Embryonic facial prominence (tissue), 1 donor: ENCODE measurements around the gene KRT34.

Experiments
- DNase-seq: peaks from one replicate; pipeline ENCODE4 v3.0.0-alpha.2; 2016; ENCODE audit errors: extremely low spot score

KRT34 gene

DNA sequence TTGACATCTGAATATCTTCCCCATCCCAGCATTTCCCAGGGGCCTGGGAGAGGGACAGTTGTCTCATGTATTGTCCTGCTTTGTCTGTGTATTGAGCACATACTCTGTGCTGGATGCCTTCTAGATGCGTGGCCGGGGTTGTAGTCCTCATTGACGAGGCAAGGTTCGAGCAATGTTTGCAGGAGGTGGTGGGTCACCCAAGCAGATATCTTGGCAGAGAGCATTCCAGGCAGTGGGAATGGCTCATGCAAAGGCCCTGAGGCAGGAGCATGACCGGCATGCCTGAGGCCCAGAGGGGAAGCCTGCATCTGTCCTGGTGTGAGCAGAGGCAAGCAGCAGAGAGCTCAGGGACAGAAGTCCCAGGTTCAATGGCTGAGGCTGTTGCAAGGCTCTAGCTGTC lies 49.0 kb downstream of the KRT34 start:
- no peak for DNase-seq

DNA sequence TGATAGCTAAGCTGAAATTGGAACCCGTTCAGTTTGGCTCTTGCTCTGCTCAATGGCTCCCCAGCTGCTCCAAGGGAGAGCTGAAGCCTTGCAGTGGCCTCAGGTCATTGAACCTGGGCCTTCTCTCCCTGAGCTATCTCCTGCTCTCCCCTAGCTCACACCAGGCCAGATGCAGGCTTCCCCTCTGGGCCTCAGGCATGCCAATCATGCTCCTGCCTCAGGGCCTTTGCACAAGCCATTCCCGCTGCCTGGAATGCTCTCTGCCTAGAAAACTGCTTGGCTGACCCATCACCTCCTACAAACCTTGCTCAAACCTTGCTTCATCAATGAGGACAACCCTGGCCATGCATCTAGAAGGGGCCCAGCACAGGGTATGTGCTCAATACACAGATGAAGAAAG lies 49.9 kb downstream of the KRT34 start:
- DNase-seq: no peak

DNA sequence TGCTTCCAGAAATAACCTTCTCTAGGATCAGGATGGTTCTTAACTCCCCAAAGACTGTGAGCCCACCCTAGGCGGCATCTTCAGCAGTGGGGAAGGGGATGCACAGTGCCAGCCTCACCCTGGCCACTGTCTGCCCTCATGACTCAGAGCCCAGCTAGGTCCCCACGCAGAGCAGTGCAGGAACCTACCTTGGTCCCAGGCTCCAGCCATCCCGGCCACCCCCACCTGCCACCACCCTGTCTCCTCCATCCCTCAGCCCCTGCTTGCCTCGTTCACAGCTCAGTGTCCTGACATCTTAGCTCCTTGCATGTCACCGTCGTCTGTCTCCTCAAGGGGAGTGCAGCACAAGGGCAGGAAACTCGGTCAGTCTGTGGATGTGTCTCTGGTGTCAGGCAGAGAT lies 50.5 kb downstream of the KRT34 start:
- no peak for DNase-seq

DNA sequence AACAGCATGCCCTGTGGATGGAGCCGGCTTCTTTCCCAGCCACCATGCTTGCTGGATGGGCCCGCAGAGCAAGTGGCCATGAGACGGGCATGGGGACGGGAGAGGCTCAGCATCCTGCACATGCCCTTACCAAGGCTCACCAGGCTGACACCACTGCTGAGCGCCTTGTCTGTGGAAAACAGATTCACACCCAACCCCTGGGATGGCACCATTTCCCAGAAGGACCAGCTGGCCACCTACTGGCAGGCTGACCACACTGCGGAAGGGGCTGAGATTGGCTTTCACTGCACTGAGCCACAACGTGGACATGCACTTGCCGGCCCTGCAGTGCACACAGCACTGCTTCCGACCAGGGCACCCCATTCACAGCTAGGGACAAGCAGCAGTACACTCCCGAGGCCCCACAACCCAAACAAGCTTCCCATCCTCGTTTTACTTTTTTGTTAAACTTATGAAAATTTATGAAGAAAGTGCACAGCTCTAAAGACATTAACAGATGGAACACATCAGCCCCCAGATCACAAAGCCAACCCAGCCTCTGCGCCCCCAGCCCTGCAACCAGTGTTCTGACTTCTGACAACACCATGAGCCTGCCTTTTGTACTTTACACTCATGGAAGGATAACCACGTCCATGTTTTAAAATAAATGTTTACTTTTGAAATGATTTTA lies 52.7 kb downstream of the KRT34 start:
- no peak for DNase-seq

DNA sequence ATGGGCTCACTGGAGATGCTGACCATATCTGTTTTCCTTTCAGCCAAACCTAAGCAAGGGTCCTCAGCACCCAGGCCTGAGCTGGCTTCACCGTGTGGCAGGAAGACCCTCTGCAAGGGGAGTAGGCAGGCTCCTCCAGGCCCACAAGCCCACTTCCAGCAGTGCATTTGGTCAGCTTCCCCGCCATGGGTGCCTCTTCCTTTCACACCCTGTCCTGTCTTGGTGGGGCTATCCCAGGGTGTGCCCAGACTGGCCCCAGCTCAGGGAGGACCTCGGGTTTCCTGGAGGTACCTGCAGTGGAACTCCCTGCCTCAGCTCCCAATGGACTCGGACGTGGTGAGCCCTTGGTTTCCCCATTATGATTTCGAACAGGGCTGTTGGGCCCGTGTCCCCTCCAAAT lies 53.9 kb downstream of the KRT34 start:
- no peak for DNase-seq
